H1 (cell line): ENCODE measurements around the gene LRRC41.
A peak's percentile ranks its signal among the peaks of the same experiment; 100 is the strongest.

Experiments used
- CTCF ChIP-seq, 3 experiments: IDR thresholded peaks; 1 replicate in 2 of 3; 2 replicates in 1 of 3; pipeline versions ENCODE4 v1.5.1 to v1.6.1; 2011; ENCODE audit warnings: low read length in 3 of 3, mild to moderate bottlenecking in 3 of 3, inconsistent platforms in 2 of 3, low read depth in 1 of 3, moderate library complexity in 1 of 3; ENCODE audit not compliant: insufficient read depth in 1 of 3; ENCODE audit errors: control extremely low read depth in 1 of 3
- EP300 ChIP-seq, 2 experiments: IDR thresholded peaks; 1 replicate in 1 of 2; 2 replicates in 1 of 2; pipeline ENCODE4 v1.6.1; 2011 to 2012; ENCODE audit warnings: low read depth in 2 of 2, low read length in 2 of 2, mild to moderate bottlenecking in 2 of 2, borderline replicate concordance in 1 of 2, inconsistent platforms in 1 of 2, moderate library complexity in 1 of 2
- KDM5A ChIP-seq: fragments of 200-600 bp; IDR thresholded peaks from 2 replicates; pipeline ENCODE4 v1.7.1; 2012; ENCODE audit warnings: mild to moderate bottlenecking, low read length, inconsistent platforms, mixed read lengths
- POLR2A ChIP-seq, 2 experiments: IDR thresholded peaks; 1 replicate in 1 of 2; 2 replicates in 1 of 2; pipeline ENCODE4 v1.6.1; 2011; ENCODE audit warnings: low read depth in 2 of 2, low read length in 2 of 2, mild to moderate bottlenecking in 2 of 2; ENCODE audit errors: control extremely low read depth in 1 of 2
- RFX5 ChIP-seq: IDR thresholded peaks from 2 replicates; pipeline ENCODE4 v1.6.1; 2011; ENCODE audit warnings: low read depth, low read length, improper control_type of control experiment, borderline replicate concordance
- SP1 ChIP-seq: IDR thresholded peaks from 2 replicates; pipeline ENCODE4 v1.6.1; 2011; ENCODE audit warnings: low read depth, low read length

- TF ChIP-seq CTCF (IDR thresholded peaks at IDR 0.05; ENCODE audit: control extremely low read depth in 1 of 3, insufficient read depth in 1 of 3, low read depth in 1 of 3, low read length in 3 of 3) (no peak), EP300 (IDR thresholded peaks at IDR 0.05; ENCODE audit: borderline replicate concordance in 1 of 2, low read depth in 2 of 2, low read length in 2 of 2) (no peak), SP1 (no peak), KDM5A (no peak), POLR2A (IDR thresholded peaks at IDR 0.05; ENCODE audit: control extremely low read depth in 1 of 2, low read depth in 2 of 2, low read length in 2 of 2) (peak; percentile 24 to 37), RFX5 (no peak)
These were observed 18.5 kb downstream of the LRRC41 start for GRCh38 chr1:46284597-46285564.
